GM18526 (cell line): Measurements from ENCODE around the gene STK11.

Source experiments
- POLR2A ChIP-seq: IDR thresholded peaks from 3 replicates; pipeline ENCODE4 v1.6.1; 2011; ENCODE audit not compliant: insufficient read length; ENCODE audit errors: extremely low read depth

The STK11 gene

DNA sequence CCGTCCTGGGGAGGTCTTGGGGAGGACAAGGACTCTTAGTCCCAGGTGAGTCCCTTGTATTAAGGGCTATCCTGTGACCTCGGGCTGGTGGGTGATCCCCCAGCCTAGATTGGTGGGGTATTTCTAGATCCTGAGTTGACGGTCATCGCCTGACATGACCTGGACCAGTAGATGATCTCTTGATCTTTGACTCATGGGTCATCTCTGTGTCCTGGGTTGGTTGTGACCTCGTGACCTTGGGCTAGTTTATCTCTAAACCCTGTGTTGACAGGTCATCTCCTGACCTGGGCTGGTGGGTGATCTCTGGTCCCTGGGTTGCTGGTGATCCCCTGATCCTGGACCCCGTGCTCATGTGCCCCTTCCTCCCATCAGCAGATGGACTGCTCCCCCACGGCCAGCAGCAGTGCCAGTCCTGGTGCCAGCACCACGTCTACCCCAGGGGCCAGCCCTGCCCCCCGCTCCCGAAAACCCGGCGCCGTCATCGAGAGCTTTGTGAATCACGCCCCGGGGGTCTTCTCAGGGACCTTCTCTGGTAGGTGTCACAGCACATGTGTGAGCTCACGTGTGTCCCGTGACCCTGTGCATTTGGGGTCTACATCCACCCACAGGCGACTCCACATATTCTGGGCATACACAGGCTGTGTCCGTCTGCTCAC, 49.1 kb downstream of the STK11 start:
- TF ChIP-seq POLR2A = no peak

DNA sequence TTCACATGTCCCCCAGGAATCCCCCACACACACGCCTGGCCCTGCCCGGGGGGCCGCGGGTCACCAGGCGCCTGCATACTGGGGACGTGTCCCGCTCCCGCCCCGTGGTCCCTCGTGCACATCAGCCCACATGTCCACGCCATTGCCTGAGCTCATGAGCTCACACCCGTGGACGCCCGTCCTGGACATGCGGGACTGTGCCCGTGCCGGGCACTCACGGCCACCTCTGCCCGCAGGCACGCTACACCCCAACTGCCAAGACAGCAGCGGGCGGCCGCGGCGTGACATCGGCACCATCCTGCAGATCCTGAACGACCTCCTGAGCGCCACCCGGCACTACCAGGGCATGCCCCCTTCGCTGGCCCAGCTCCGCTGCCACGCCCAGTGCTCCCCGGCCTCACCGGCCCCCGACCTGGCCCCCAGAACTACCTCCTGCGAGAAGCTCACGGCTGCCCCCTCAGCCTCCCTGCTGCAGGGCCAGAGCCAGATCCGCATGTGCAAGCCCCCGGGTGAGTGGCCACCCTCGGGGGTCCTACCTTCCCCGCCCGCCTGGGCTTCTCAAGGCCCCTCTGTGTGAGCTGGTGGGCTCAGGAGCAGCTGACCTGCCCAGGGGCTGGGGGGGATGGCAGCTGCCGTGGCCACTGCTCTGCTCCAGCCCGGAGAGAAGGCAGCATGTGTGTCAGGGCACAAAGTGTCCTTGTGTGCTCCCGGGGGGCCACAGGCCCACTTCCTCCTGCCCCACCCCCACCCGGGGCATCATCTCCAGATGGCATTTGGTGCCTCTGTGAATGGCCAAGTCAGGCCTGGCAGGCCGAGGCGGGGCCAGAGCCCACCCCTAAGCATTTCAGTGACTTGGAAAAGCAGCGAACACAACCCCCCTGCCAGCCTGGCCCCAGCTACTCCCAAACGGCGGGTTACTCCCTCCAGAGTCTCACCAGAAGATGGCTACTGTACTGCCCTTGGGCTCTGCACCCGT, 49.9 kb downstream of the STK11 start:
- peak; percentile 11 for TF ChIP-seq POLR2A

DNA sequence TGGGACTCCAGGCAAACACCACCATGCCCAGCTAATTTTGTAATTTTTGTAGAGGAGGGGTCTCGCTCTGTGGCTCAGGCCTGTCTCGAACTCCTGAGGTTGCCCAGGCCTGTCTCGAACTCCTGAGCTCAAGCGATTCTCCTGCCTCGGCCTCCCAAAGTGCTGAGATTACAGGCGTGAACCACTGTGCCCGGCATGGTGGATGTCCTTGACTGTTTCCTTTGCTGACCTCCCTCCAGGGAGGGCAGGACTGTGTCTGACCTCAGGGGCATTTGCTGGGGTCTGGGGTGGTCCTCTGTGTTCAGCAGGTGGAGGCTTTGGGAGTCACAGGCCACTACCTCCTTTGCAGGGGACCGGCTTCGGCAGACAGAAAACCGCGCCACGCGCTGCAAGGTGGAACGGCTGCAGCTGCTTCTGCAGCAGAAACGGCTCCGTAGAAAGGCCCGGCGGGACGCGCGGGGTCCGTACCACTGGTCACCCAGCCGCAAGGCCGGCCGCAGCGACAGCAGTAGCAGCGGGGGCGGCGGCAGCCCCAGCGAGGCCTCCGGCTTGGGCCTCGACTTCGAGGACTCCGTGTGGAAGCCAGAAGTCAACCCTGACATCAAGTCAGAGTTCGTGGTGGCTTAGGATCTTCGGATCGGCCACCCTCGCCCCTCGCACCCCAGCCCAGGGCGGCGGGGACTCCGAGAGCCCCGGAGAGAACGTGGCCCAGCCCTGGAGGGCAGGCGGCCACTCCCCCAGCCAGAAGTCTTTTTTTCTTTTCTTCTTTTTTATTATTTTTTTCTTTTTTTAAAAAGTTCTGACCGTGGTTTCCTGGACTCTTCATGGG, 51.3 kb downstream of the STK11 start:
- TF ChIP-seq POLR2A = no peak

DNA sequence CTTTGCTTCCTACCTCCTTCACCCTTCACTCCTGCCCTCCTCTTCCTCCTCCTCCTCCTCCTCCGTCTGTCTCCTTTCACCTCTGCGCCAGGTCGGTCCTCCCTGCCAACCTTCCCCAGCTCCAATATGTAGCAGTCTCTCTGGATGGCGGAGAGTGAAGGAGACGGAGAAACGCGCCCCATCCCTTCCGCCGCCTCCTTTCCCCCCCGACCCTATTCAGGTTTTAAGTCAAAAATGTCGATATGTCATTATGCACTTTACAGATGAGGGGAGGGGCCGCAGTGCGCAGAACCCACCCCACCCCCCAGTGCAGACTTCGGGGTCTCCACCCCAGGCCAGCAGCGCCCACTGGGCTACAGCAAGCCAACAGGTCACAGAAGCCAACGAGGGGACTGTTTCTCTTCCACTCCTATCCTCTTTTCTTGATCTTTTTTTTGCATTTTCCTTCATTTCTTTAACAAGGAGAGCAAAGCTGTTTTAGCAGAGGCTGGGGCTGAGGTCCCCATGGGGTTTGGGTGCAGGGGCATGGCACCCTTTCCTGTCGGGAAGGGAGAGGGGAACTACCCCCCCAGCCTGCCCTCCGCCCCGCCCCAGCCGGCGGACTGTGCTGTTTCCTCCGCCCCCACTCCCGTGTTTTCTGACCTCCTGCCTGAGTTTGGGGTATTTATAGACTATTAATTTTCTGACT, 52.0 kb downstream of the STK11 start:
- TF ChIP-seq POLR2A = no peak

DNA sequence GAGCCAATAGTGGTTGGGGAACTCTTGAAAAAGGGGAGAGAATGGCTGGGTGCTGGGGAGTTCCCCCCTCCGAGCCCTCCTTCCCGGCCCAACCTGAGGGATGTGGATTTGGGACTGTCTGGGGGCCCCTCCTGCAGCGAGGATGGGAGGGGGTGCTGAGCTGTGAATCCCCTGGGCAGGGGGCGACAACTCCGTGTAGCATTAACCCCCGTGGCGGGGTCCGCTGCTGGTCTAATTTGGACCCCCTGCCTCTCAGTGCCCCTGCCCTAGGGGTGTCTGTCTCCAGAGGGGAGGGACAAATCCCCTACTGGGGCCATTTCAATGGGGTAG, 52.5 kb downstream of the STK11 start:
- TF ChIP-seq POLR2A = no peak

DNA sequence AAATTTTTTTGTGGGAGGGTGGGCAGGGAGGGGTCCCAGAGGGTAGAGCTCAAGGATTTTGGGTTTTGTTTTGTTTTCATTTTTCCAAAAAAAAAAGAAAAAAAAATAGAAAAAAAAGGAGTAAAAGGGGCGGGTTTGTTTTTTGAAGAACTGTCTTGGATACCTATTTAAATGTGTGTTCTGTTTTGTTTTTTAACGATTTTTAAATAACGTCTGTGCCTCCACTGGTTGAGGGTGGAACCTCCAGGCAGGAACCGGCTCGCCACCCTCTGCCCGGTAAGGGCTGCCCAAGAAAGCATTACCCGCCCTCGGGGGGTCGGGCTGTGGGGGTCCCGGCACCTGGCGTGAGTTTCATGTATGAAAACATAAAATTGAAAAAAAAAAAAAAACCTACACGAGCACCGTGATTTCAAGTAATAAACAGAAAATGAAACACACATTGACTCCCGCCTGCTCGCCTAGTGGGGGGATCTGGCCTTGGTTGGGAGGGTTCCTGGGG, 53.2 kb downstream of the STK11 start:
- no peak for TF ChIP-seq POLR2A

DNA sequence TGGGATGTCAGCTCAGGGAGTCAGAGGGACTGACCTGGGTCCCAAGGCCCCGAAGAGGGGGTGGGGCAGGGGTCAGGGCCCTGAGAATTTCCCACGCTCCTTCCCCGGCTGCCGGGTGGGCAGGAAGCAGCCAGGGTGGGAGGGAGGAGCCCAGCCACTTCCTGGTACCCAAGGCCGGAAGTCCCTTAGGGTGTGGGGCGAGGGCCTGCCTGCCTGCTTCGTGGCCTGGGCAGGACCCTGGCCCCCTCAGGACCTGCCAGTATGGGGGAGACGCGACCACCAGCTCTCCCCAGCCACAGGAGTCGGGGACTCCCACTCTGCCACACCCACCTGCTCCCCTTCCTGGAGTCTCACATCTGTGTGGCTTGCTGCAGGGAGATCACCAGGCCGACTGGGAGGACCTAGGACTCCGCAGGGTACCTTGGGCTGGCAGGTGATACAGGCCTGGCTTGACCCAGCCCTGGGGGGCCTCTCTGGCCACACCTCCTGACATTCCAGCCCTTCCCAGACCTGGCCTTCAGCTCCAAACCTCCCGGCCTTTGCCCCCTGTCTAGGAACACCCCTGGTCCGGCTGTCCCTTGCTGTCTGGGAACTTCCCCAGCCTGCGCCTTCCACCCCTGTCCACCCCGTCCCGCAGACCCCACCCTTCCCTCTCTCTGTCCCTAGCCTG, 53.8 kb downstream of the STK11 start:
- peak; percentile 87 for TF ChIP-seq POLR2A

DNA sequence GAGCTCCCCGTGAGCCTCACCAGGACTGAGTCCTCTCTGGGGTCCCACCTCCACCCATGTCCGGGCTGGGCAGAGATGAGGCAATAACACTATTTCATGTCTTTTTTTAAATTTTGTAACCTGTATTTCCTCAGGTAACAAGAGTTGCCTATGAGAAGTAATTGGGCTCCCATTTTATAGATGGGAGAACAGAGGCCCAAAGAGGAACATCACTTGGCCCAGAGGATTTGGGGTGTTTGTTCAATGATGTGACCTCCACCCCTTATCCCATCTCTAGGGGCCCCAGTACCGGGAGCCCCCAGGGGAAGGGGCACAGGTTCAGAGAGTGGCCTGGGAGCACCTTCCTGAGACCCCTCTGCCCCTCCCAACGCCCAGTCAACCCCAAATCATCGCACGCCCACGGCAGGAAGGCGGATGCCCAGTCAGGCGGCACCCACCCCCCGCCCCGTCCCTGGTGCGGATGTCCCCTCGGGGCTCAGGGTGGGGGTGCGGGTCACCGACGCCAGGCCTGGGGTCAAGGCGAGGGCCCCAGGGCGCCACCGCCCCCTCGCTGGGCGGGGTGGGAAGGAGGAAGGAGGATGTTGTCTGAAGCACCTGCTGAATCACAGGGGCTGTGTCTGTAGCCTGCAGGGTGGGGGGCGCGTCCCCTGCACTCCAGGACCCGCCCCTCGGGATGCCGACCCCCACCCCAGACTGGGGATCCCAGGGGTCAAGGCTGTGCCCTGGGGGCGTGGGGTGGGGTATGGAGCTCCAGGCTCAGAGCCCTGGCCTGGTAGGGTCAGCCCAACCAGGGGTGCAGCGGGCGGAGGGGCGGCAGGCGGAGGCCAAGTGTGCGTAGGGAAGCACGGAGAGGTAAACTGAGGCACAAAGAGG, 54.5 kb downstream of the STK11 start:
- TF ChIP-seq POLR2A = peak; percentile 18

DNA sequence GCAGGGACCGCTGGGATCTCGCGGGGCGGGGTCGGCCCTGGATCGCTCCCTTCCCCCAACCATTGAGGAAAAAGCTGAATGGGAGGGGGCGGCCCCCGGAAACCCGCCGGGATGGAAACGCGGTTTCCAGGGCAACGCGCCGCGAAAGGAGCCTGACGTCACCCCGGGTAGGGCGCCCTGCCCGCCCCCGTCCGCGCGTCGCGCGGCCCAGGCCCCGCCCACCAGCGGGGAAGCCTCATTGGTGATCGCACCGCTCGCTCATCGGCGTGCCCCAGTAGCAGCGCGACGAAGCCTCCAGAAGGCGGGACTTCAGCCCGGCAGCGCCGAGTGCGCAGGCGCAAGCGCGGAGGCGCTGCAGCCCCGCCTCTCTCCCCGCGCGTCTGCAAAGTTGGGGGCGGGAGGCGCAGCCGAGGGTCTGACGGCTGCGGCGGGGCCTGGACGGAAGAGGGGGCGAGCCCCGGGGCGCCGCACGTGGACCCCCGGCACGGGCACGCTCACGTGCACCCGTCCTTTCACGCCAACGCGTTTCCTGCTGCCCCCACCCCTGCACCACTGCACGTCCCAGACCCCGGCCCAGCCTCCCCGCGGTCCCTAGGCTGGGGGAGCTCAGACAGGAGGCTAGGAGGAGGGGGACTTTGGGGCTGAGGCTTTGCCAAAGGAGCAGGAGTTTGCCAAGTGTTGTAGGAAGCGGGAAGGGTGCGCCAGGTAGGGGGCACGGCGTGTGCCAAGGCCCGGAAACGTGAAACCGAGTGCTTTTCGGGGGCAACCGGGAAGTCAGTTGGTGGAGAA, 55.4 kb downstream of the STK11 start:
- peak; percentile 43 for TF ChIP-seq POLR2A

DNA sequence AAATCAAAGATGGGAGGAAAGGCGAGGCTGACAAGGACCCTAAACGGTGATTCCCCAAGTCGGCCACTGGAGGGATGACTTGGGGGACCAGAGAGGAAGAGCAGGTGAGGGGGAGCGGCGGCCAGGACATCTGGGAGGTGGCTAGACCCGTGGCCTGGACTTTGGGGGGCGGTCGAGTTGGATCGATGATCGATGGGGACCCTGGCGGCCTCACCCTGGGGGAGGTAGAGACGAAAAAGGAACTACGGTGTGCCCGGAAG, 55.9 kb downstream of the STK11 start:
- TF ChIP-seq POLR2A = no peak

DNA sequence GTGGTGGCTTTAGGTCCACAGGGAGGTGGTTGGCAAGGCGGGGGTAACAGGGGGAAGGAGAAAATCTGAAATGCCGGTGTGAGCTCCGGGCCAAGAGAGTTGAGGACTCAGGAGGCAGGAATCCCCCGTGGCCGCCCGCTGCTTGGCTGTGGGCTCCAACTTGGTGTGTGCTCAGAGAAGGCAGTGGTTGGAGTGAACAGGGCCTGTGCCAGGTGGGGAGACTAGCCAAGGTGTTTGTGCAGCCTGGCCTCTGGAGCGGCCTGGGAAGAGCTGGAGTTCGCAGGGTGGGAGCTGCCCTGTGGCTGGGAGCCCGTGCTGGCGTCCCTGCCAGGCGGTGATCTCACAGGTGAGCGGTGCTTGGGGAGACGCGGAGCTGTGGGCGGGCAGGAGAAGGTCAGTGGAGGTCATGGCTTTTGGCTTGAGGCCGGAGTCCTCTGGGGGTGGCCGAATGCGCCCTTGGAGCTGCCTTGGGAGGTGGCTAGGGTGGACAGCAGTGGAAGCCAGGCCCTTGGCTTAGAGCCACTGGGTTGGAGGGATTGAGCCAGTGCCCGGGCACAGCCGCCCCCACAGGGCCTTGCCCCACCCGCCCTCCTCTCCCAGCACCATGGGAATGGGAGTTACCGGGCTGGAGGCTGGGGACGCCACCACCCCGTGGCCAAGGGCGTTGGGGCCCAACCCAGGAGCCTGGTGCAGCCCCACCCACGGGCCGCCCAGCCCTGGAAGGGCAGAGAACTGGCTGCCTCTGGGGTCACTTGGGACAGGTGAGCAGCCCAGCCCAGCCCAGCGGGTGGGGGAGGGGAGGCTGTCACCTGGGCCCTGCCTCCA, 56.4 kb downstream of the STK11 start:
- TF ChIP-seq POLR2A = peak; percentile 15

DNA sequence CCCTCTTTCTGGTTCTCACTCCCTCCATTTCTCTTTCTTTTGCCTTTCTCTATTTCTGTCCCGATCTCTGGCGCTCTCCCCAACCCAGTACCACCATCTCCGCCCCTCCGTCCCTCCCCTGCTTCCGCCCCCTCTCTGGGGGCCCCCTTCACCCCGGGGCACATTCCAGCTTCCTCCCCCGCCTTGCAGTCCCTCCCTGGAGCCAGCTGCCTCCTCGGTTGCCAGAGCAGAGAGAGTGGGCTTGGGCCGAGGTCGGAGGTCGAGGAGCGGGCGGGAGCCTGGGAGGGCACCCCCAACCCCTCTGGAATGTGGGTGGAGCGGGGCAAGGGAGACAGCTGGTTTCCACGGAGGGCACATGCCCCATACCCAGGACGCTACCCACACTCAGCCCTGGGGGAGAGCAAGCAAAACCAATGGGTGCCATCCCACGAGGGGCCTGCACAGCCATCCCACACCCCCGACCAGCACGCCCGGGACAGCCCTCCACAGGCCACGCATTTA, 57.1 kb downstream of the STK11 start:
- TF ChIP-seq POLR2A = no peak
